ENCODE measurements around the gene CFAP157.

CFAP157 gene

DNA sequence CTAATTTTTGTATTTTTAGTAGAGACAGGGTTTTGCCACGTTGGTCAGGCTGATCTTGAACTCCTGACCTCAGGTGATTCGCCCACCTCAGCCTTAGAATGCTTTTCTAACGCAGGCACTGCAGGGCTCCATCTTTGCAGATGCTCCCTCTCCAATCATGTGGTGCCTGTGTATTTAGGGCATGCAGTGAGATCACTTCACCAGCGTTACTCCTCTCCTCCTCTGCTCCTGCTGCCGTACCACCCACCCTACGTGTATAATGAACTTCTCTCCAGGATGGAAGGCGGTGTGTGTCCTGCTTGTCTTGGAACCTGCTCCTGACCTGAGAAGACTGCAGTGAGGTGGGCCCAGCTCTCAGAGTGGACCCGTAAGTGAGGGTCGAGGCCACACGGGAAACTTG is 13.6 kb upstream of the CFAP157 start:
- no peak for DNase-seq (ENCODE audit: low spot score)

DNA sequence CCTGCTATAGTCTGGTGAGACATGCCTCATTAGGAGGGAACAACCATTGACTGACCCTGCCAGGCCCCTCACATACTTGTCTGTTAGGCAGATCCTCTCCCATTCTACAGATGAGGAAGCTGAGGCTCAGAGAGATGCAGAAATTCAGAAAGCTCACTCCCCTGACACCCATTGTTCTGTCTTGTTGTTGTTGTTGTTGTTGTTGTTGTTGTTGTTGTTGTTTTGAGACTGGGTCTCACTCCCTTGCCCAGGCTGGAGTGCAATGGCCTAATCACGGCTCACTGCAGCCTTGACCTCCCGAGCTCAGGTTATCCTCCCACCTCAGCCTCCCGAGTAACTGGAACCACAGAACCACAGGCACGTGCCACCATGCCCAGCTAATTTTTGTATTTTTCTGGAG is 13.1 kb upstream of the CFAP157 start:
- no peak for DNase-seq (ENCODE audit: low spot score)

DNA sequence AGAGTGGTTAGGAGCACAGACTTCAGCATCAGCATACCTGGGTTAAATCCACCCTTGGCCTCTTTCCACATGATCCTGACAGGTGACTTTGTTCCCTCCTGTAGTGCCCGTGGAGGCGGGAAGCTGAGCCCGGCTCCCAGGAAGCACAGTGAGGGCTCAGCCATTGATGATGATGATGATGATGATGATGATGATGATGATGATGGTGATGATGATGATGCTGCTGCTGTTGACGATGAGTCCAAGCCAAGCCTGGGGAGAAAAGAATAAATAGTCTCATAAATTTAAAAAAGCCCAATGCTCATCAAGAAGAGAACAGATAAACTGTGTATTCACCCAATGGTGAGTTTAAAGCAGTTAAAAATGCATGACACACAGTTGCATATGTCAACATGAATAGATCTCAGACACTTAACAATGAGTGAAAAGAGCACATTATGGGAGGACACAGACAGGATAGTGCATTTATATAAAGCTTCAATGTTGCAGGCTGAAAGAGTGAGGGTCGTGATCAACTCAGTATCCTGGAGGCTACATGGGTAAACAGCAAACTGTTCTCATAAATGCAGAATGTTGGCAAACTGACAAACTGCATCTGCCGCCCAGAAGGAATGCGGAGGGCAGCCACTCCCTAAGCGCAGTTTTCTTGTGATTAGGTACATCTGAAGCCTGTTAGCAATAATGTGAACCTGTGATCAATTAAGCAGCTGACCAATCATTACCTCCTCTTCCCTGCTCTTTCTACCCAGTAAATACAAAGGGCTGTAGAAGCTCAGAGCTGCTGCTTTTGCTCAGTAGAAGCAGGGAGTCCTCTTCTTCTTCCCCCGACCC is 11.7 kb upstream of the CFAP157 start:
- no peak for DNase-seq (ENCODE audit: low spot score)

DNA sequence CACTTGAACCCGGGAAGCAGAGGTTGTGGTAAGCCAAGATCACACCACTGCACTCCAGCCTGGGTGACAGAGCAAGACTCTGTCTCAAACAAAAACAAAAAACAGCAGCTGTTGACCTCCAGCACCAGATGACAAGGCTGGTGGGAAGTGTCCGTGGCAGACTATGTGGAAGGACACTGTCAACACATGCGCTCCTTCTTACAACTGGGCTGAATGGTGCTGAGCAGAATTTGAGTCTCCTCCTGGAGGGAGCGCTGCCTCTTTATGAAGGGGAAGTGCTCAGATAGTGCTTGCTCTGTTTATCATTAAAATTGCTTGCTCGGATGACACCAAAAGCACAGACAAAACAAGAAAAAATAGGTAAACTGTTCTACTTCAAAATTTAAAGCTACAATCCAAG is 9.2 kb upstream of the CFAP157 start:
- DNase-seq (ENCODE audit: low spot score), result no peak

DNA sequence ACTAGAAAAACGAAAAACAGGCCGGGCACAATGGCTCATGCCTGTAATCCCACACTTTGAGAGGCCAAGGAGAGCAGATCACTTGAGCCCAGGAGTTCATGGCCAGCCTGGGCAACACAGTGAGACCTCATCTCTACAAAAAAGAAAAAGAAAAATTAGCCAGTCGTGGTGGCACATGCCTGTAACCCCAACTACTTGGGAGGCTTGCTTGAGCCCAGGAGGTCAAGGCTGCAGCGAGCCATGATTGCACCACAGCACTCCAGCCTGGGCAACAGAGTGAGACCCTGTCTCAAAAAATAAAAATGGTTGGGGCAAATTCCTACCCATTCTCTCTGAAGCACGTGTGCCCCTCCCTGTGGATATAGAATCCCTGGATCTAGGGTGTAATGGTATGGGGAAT is 8.4 kb upstream of the CFAP157 start:
- DNase-seq (ENCODE audit: low spot score), result no peak

DNA sequence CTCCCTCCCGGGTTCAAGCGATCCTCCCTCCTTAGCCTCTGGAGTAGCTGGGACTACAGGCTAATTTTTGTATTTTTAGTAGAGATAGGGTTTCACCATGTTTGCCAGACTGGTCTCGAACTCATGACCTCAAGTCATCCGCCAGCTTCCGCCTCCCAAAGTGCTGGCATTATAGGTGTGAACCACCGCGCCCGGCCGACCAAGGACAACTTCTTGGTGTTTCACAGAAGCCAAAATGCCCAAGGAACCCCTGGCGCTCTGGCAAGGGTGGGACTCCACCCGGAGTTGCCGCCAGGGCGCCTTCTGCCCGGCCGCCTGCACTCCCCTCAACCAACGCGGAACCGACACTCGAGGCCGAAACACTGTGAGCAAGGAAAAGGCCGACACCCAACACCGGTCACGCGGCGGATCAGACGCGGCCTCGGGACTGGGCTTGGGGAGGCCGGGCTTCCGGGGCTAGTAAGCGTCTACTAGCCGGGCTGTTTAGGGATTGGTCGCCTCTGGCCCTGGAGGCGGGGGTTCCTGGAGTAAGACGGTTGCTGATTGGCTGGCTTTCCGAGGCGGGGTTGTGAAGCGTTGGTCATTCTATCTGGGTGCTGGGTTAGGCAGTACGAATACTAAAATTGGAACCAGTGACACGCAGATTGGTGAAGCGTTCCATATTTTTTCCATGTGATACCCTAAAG is 7.7 kb upstream of the CFAP157 start:
- DNase-seq (ENCODE audit: low spot score), result peak; percentile 94

DNA sequence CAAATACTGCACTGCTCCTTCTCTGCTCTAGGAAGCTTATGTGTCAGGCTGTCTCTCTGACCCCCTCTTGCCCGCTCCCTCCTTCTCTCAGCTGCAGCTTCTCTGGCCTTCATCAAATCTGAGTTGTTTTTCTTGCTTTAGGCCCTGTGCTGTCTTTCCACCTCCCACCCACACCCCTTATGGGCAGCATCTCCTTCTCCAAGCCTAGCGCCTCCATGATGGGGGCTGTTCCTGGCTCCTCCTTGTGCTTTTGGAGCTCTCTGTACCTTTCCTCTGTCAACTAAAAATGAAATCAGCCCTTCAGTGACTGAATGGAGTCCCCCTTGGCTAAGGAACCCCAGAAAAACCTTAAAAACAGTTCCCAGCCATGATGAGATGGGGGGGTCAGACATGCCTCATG is 6.6 kb upstream of the CFAP157 start:
- DNase-seq (ENCODE audit: low spot score), result no peak

DNA sequence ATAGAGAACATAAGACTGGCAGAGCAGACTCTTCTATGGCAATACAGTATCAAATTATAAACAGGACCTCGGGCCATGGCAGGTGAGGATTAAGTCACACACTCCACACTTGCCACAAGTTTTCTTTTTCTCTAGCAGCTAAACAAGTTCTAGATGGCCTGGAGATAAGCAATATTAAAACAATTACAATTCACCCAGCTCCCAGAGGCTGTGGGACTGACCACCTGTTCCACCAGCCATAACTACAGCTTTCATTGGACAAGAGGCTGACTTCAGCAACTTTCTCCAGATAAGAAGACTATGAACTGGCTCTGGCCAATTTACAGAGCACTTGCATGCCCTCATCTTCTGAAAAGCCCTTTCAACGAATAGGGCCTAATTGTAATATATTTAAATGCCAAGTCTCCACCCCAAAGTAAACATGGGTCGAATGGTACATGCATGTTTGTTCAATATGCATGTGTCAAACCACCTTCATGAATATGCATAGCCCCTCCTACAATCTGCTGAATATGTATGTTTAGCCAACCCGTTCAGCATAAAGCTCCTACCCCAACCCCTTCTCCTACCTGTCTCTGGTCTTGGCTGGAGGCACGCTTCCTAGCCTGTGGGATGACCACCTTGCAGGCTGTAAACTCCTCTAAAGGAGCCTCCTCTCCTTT is 6.1 kb upstream of the CFAP157 start:
- DNase-seq (ENCODE audit: low spot score), result no peak

DNA sequence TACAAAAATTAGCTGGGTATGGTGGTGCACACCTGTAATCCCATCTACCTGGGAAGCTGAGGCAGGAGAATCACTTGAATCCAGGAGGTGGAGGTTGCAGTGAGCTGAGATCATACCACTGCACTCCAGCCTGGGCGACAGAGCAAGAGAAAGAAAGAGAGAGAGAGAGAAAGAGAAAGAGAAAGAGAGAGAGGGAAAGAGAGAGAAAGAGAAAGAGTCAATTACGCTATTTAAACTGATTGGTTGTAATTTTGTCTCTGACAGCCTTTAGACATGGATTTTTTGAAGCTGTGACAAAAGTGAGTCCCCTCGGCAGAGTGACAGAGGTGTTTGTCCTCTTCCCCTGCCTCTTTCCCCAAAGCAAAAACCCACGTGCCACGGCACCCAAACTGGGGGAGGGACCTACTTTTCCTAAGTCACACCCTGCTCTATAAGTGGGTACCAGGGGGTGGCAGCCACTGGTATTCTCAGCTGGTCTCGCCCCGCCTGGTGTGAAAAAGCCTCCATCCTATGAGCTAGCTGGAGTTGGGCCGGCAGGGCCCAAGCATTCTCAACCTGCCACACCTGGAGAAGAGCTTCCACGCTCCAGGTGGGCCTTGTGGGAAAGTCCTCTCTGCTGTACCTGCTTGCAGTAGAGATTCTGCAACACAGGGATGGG is 3.4 kb upstream of the CFAP157 start:
- DNase-seq (ENCODE audit: low spot score), result no peak

DNA sequence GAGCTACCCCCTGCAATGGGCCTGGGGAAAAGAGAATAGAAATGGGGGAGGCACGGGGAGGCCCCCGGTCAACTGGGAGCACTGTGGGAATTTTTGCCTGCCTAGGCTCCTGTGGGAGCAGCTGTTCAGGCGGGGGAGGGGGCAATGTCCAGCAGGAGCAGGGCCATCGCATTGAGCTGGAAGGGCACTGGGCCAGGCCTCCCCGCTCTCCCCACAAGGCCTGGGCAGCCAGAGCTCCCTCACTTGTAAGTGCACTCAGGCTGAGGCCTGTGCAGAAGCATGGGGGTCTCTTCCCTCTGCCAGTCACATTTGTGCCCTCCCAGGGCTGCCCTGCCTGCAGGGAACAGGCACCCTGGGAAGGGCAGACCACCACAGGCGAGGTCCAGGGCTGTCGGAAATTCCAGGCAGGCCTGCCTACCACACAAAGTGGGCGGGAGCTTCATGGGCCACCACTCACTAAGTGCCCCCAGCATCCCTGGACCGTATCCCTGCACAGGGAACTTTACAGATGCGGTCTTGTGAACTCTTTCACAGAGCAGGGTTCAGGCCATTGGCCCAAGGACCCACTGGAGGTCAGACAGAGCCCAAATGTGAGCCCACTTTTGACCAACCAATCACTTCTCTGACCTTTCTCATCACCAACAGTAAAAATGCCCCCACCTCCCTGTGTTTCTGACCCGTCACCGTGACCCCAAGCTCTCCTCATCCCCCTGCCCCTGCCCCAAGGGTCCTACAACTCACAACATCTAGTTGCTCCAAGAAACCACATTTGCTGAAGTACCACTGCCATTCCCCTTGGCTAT is 1.0 kb upstream of the CFAP157 start:
- DNase-seq (ENCODE audit: low spot score), result no peak

DNA sequence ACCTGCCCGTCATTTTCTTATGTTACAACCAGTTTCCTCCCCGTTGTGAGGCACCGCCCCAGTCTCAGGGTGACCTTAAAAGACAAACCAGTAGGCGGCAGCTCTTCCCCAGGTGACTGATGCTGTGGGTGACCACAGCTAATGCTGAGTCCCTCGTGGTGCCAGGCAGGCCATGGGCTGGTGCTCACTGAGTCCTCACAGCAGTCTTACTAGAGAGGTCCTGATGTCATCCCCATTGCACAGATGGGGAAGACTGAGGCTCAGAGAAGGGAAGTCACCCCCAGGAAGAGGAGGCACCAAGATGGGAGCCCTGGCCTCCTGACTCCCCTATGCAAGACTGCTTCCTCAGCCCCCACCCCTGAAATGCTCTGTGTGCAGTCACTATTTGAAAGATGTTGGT is 978 bp downstream of the CFAP157 start:
- DNase-seq (ENCODE audit: low spot score), result no peak

DNA sequence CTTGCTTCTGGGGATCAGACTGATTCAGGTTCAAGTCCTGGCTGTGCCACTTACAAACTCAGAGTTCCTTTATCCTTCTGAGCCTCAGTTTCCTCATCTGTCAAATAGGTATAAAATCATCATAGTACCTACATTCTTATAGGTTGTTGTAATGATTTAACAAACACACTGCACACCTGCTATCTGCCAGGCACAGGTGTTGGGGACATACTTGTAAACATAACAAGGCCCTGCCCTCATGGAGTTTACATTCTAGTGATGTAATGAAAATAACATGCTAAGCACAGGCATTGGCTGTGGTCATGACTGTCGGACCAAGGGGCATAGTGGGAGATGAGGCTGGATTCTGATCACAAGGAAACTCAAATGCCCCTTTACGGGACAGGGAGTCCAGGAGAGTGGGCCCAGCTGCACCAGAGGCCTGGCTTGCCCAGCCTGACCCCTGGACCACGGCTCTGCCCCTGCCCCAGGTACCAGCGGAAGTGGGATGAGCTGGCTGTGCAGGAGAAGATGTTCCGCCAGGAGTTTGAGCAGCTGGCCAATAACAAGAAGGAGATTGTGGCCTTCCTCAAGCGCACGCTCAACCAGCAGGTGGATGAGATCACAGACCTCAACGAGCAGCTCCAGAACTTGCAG is 2.3 kb downstream of the CFAP157 start:
- no peak for DNase-seq (ENCODE audit: low spot score)

DNA sequence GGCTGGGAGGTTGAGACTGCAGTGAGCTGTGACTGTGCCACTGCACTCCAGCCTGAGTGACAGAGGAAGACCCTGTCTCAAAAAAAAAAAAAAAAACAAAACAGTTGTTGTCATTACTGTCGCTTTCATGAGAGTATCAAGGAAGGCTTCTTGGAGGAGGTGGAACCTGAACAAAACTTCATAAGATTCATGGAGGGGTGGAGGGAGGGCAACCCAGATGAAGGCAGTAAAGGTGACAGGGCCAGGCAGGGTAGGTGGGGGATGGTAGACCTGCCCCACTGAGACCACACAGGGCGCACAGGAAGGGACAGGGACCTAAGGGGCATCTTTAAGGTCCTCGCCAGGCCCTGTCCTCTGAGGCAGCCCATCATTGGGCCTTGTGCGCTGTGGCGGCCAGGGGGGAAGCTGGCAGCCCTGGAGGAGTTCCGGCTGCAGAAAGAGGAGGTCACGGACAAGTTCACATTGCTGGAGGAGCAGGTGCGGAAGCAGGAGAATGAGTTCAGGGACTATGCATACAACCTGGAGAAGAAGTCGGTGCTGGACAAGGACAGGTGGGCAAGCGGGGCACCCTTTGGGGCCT is 3.5 kb downstream of the CFAP157 start:
- DNase-seq (ENCODE audit: low spot score), result no peak

DNA sequence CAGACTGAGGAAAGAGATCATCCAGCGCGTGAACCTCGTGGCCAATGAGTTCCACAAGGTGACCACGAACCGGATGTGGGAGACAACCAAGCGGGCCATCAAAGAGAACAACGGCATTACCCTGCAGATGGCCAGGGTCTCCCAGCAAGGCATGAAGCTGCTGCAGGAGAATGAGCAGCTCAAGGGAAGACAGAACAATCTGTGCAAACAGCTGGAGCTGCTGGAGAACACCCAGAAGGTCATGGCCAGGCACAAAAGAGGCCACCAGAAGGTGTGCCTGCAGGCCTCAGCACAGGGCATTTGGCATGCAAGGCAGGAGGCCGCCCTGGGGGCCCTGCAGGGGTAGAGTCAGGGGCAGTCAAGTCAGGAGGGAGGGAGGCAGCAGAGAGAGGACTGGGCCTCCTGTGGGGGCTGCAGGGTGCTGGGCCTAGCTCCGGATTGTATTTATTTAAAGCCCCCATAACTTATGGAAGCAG is 4.5 kb downstream of the CFAP157 start:
- DNase-seq (ENCODE audit: low spot score), result no peak

DNA sequence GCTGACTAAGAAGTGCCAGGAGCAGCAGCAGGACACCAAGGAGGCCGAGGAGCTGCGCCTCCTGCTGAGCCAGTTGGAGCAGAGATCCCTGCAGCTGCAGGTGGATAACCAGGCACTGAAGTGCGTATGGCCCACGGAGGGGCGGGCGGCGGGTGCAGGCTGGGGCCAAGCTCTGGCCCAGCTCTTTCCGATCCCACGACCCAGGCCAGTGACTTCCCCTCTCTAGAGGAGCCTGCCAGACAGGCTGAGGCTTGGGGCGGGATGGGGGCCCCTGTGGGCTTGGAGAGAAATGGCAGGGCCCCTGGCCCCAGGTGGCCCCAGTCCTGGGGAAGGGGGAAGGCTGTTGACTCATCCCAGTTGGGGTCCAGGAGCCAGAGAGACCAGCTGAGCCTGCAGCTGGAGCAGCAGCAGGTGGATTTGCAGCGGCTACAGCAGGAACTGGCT is 5.1 kb downstream of the CFAP157 start:
- no peak for DNase-seq (ENCODE audit: low spot score)

DNA sequence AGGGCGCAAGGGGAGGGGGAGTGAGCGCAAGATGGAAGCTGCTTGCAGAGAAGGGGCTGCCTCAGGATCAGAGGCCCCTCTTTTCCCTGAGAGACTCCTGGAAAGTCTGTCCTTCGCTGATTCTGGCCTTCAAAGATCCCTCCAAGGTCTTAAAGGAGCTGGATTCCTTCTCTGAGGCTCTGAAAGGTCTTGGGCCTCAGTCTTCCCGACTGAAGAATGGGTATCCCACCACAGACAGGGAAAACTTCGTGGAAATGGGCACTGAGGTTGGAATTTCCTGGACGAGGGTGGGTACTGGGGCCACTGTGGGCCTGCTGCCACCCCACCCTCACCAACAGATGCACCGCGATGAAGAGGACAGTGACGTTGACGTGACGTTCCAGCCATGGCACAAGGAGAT is 5.6 kb downstream of the CFAP157 start:
- no peak for DNase-seq (ENCODE audit: low spot score)

DNA sequence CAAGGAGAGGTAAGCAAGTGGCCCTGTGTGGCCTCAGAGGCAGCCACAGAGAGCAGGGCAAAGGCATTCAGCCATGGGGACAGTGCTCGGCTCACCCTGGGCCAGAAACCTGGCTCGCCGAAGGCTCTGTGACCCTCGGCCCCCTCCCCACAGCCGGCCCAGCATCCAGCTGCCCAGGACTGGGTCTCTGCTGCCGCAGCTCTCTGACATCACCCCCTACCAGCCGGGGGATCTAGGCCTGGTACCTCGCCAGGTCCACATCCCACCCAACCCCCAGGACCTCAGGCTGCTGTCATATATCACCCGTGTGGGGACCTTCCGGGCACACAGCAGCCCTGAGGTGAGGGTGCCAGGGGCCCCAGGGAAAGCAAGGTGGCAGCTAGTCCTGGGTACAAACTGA is 6.1 kb downstream of the CFAP157 start:
- DNase-seq (ENCODE audit: low spot score), result no peak

DNA sequence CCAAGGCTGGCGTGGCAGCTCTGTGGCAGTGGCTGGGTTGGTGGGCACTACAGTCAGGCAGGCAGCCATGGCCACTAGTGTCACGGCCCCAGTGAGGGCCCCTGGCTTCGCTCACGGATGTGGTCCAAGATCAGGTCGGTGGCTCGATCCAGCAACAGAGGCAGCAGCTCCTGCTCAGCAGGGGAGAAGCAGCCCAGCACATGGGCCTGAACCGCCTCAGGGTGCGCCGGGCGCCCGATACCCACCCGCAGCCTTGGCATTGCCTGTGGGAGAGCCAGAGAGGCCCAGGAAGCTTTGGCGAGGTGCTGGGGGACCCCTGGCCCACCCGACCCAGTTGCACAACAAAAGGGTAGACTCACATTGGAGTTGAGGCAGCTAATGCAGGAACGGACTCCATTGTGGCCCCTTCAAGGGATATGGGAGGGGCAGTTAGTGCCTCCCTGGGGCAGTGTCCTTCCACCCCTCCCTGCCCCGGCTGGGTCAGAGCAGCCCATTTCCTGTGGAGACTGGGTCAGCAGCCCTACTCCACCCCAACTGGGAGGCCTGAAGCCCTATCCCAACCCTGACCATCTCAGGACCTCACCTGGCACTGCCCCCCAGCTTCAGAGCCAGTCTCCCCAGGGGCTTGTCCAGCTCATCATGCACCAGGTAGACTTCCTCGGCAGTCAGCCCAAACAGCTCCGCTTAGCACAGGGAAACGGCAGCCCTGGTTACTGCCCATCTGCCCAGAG is 7.4 kb downstream of the CFAP157 start:
- DNase-seq (ENCODE audit: low spot score), result no peak

DNA sequence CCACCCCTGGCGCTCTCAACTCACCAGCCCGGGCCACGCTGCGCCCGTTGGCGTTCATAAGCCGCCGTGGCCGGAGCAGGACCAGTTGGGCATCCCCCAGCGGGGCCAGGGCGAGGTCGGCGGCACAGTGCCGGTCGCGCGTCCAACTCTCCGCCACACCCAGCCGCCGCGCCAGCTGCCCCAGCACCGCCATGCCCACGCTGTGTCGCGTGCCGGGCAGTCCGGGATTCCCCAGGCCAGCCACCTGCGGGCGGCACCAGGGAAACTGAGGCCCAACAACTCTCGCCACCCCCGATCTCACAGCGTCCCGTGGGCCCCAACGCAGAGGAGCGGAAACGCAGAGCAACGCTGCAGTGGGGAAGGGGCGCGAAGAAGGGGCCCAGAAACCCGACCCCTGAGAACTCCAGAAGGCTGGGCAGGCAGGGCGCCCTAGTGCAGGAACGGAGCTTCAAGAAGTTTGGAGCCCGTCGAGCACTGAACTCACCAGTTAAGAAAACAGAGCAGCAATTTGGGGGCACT is 8.2 kb downstream of the CFAP157 start:
- no peak for DNase-seq (ENCODE audit: low spot score)

Measured in COLO829 (cell line).